Rectal smooth muscle tissue (tissue), 1 donor: ENCODE results near the gene CARD14.

ENCODE experiments used
- H3K27ac ChIP-seq: one replicate; pipeline ENCODE4 v1.7.0; 2013; ENCODE audit warnings: low read depth, low read length, inconsistent platforms
- H3K27me3 ChIP-seq: one replicate; pipeline ENCODE4 v1.7.0; 2013; ENCODE audit warnings: low read length; ENCODE audit not compliant: control insufficient read depth, insufficient read depth
- H3K36me3 ChIP-seq: one replicate; pipeline ENCODE4 v1.7.0; 2013; ENCODE audit warnings: low read length; ENCODE audit not compliant: control insufficient read depth, insufficient read depth
- H3K4me1 ChIP-seq: one replicate; pipeline ENCODE4 v1.7.0; 2013; ENCODE audit warnings: low read length; ENCODE audit not compliant: control insufficient read depth, insufficient read depth
- H3K4me3 ChIP-seq: one replicate; pipeline ENCODE4 v1.7.0; 2013; ENCODE audit warnings: low read length
- H3K9ac ChIP-seq: one replicate; pipeline ENCODE4 v1.7.0; 2013; ENCODE audit warnings: low read length

Gene CARD14

GRCh38 chr17:80181431-80181830, 11.6 kb downstream of the CARD14 start:
- Histone ChIP-seq H3K9ac (no peak overlapping the region), H3K27ac (no peak overlapping the region), H3K27me3 (no peaks in the 10 kb centered on the region), H3K4me1 (no peaks in the 10 kb centered on the region), H3K4me3 (no peak overlapping the region), H3K36me3 (no peaks in the 10 kb centered on the region)

GRCh38 chr17:80182118-80182844, 12.5 kb downstream of the CARD14 start:
- H3K27me3 ChIP-seq = no peaks in the 10 kb centered on the region
- no peaks in the 10 kb centered on the region for H3K4me1 ChIP-seq
- H3K4me3 ChIP-seq = no peak overlapping the region
- H3K27ac ChIP-seq = no peak overlapping the region
- no peaks in the 10 kb centered on the region for H3K36me3 ChIP-seq
- H3K9ac ChIP-seq = no peak overlapping the region

- H3K4me3 ChIP-seq = no peak overlapping the region
- no peak overlapping the region for H3K27ac ChIP-seq
- no peaks in the 10 kb centered on the region for H3K36me3 ChIP-seq
- H3K27me3 ChIP-seq = no peaks in the 10 kb centered on the region
- H3K9ac ChIP-seq = no peak overlapping the region
- no peaks in the 10 kb centered on the region for H3K4me1 ChIP-seq
Observed at GRCh38 chr17:80182845-80183223, 13.0 kb downstream of the CARD14 start.

GRCh38 chr17:80183581-80184422, 14.0 kb downstream of the CARD14 start:
- Histone ChIP-seq H3K4me1 (no peaks in the 10 kb centered on the region), H3K27ac (no peak overlapping the region), H3K9ac (no peak overlapping the region), H3K27me3 (no peaks in the 10 kb centered on the region), H3K4me3 (no peak overlapping the region), H3K36me3 (no peaks in the 10 kb centered on the region)

GRCh38 chr17:80184423-80184714, 14.5 kb downstream of the CARD14 start:
- no peak overlapping the region for H3K27ac ChIP-seq
- H3K36me3 ChIP-seq = no peaks in the 10 kb centered on the region
- no peak overlapping the region for H3K4me3 ChIP-seq
- no peaks in the 10 kb centered on the region for H3K27me3 ChIP-seq
- no peaks in the 10 kb centered on the region for H3K4me1 ChIP-seq
- no peak overlapping the region for H3K9ac ChIP-seq

- no peak overlapping the region for H3K27ac ChIP-seq
- H3K36me3 ChIP-seq = no peaks in the 10 kb centered on the region
- H3K4me3 ChIP-seq = no peak overlapping the region
- no peak overlapping the region for H3K9ac ChIP-seq
- H3K4me1 ChIP-seq = no peaks in the 10 kb centered on the region
- no peaks in the 10 kb centered on the region for H3K27me3 ChIP-seq
Observed at GRCh38 chr17:80185968-80186367, 16.1 kb downstream of the CARD14 start.

- H3K9ac ChIP-seq = no peak overlapping the region
- H3K36me3 ChIP-seq = no peaks in the 10 kb centered on the region
- no peaks in the 10 kb centered on the region for H3K4me1 ChIP-seq
- H3K4me3 ChIP-seq = peak overlapping the region; percentile 15
- no peak overlapping the region for H3K27ac ChIP-seq
- peaks cover 3% of the 10 kb centered on the region for H3K27me3 ChIP-seq
Observed at GRCh38 chr17:80187090-80187489, 17.3 kb downstream of the CARD14 start.

GRCh38 chr17:80187515-80187941, 17.7 kb downstream of the CARD14 start:
- Histone ChIP-seq H3K9ac (no peak overlapping the region), H3K4me3 (peak overlapping the region; percentile 15), H3K27ac (no peak overlapping the region)

GRCh38 chr17:80189611-80190010, 19.8 kb downstream of the CARD14 start:
- no peak overlapping the region for H3K9ac ChIP-seq

More at GRCh38 chr17:80187515-80187941, 17.7 kb downstream of the CARD14 start:
- Histone ChIP-seq H3K36me3 (no peaks in the 10 kb centered on the region), H3K4me1 (no peaks in the 10 kb centered on the region), H3K27me3 (peaks cover 3% of the 10 kb centered on the region)

GRCh38 chr17:80190716-80191115, 20.9 kb downstream of the CARD14 start:
- no peaks in the 10 kb centered on the region for H3K4me1 ChIP-seq
- no peaks in the 10 kb centered on the region for H3K36me3 ChIP-seq
- H3K4me3 ChIP-seq = no peak overlapping the region
- H3K27me3 ChIP-seq = peaks cover 3% of the 10 kb centered on the region
- H3K9ac ChIP-seq = no peak overlapping the region
- H3K27ac ChIP-seq = no peak overlapping the region

More at GRCh38 chr17:80189611-80190010, 19.8 kb downstream of the CARD14 start:
- Histone ChIP-seq H3K36me3 (no peaks in the 10 kb centered on the region), H3K4me1 (no peaks in the 10 kb centered on the region), H3K27ac (no peak overlapping the region), H3K27me3 (peaks cover 3% of the 10 kb centered on the region), H3K4me3 (no peak overlapping the region)

- Histone ChIP-seq H3K4me1 (no peaks in the 10 kb centered on the region), H3K4me3 (no peak overlapping the region), H3K9ac (no peak overlapping the region), H3K27me3 (peaks cover 3% of the 10 kb centered on the region), H3K36me3 (no peaks in the 10 kb centered on the region), H3K27ac (no peak overlapping the region)
Observed at GRCh38 chr17:80191192-80191591, 21.4 kb downstream of the CARD14 start.

- Histone ChIP-seq H3K9ac (no peak overlapping the region), H3K4me1 (no peaks in the 10 kb centered on the region), H3K4me3 (no peak overlapping the region), H3K27me3 (peaks cover 3% of the 10 kb centered on the region), H3K36me3 (no peaks in the 10 kb centered on the region), H3K27ac (no peak overlapping the region)
Observed at GRCh38 chr17:80191865-80192661, 22.2 kb downstream of the CARD14 start.
